Effector CD4-positive, alpha-beta T cell (primary cell): ENCODE results near the gene RAB3C.

Experiments used
- DNase-seq: peaks from one replicate; pipeline ENCODE4 v3.0.0-alpha.2; 2020

RAB3C gene

DNA sequence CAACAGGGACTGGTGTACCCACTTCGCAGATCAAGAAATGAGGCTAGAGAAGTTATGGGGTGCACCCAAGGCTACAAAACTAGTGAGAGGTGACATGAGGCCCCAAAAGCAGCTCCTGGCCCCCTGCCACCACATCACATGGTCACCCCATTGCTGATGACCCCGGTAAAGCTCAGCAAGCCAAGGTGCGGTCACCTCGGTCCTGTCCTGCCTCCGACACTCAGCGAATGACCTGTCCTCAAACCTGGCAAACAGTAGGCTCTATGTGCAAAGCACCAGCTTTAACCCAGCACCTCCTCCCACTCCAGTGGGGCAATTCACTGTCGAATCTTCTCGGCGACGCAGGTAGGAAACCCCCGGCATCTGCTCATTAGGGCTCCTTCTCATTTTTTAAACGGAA is 307.4 kb downstream of the RAB3C start:
- no peak for DNase-seq

GRCh38 chr5:58890701-58891085 is 307.8 kb downstream of the RAB3C start:
- DNase-seq: no peak

DNA sequence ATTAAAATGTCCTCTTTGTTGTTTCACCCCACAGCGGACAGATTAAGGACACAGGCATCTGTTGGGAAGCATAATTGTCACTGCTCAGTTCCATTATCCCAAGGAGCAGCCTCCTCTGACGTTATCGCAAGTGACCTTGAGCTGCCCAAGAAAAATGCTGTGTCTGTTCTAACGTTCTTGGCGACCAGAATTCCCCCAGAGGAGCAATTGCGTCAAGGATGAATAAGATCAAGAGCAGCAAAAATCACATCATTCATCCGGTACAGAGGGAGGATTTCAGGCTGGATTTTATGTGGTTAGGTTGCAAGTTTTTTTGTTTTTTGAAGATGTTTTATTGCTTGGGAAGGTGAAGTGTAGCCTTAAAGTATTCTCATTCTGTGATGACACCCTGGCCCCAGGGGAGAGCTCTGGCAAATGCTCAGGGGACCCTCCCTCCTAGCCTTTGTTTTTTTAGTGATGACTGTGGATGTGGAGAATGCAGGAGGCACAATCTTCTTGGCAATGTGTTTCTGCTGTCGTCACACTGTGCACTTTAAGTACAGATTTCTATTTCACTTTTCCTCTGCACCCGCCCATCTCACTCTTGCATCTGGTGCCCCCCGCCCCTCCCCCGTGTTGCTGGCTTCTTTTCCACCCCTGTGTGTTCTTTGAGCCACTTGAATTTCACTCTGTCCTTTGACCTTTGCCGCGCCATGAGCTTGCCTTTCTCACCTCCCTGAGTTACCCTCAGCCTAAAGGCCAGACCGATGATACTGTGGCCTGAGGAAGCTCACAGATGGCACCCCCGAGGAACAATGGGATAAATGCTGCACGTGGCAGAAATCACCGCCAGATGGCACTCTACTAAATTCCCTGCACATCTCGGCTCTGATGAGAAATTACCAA is 308.5 kb downstream of the RAB3C start:
- DNase-seq: peak; percentile 50

DNA sequence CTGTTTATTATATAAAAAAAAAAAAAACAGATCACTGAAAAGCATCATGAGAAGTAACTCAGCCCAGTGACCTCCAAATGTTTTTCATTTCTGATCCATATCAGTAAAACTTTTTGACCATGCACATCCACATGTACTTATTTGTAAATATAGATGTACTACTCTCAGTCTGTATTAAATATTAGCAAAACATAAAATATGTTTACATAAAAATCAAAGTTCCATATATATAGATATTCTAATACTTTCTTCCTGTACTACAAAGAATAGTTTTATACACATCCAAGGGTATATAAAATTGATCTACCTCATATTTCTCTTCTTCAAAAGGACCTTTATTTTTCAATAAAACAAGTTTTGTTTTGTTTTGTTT is 309.1 kb downstream of the RAB3C start:
- DNase-seq: no peak

DNA sequence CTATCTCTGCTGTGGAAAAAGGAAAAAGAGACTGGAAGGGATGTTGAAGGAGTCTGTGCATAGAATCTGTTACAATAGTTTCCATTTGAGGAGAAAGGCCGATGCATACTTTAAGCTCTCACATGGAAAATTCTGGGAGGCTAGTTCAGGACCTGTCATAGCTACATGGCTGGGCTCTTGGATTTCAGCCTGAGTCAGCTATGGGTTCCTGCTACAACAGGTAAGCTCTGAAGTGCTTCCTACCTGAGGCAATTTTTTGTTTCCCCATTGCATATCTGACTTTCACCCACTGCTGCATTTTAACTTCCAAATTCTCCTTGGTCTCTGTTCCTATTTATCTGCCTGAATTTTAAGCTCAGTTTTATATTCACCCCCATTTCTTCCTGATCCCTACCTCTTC is 310.7 kb downstream of the RAB3C start:
- DNase-seq: no peak

- DNase-seq: no peak
These were observed 315.1 kb downstream of the RAB3C start for GRCh38 chr5:58898006-58898405.

- DNase-seq: no peak
These were observed 315.7 kb downstream of the RAB3C start for GRCh38 chr5:58898538-58898937.

- no peak for DNase-seq
These were observed 318.4 kb downstream of the RAB3C start for GRCh38 chr5:58901271-58901670.

GRCh38 chr5:58902305-58902704 is 319.4 kb downstream of the RAB3C start:
- DNase-seq: no peak

DNA sequence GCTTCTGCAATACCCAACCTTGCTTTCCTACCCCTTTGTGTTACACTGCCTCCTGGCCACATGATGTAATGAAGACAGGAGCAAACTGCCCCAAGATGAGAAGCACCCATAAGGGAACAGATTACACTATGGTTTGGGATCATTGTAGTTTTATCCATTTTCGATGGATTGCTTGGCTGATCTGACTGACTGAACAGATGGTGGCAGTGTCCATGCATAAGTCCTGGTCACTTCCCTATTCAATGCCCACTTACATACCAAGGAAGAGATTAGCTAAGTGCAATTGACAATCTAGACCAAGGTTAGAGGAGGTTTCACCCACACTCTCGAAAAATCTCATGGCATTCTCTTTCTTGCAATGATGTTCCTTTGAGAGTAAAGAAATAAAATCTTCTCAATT is 319.9 kb downstream of the RAB3C start:
- DNase-seq: no peak

DNA sequence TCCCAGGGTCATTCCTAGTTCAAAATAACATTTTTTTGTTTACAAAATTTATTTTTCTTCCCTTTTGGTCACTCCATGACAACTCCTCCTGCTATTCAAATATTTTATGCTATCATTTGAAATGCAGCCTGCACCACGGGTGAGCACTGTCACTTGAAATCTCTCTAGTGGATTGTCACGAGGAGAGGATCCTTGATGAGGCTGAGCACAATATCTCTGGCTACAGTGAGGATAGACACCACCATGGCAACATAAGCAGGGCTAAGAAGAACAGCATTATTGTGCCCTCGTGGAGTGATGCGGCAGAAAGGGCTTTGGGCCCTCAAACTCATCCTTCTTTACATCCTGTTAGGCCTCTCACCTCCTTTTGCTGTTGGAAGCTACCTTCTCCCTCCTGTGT is 321.9 kb downstream of the RAB3C start:
- DNase-seq: no peak

DNA sequence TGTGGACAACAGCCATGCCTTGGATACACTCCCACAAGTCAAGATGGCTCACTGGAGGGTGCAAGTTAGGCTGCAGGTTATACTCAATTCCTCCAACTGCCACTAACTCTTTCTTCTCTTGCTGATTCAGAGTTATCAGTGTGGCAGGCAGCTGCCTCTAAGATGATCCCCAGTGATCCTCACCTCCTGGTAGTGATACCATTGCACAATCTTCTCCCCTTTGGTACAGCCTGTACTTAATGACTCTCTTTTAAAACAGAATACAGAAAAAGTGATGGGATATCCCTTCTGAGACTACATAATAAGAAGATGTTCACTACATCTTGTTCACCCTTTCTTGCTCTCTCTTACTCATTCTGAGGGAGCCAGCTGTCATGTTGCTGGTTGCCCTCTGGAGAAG is 323.1 kb downstream of the RAB3C start:
- no peak for DNase-seq
